IPS-20b (cell line): ENCODE results near the gene SCUBE2.
"Not testable (repeated sequence)": the region's sequence is repeated elsewhere in the genome, so short reads cannot be mapped to it uniquely, and the experiment has no call there.

Experiments used
- H3K27ac ChIP-seq: one replicate; pipeline ENCODE4 v1.5.1; 2013; ENCODE audit warnings: low read length
- H3K27me3 ChIP-seq: 2 replicates; pipeline ENCODE4 v1.6.1; 2013; ENCODE audit warnings: mild to moderate bottlenecking, low read length, inconsistent platforms; ENCODE audit not compliant: insufficient read depth
- H3K36me3 ChIP-seq: 2 replicates; pipeline ENCODE4 v1.6.1; 2013; ENCODE audit warnings: low read depth, mild to moderate bottlenecking, inconsistent platforms, low read length, moderate library complexity; ENCODE audit not compliant: insufficient read depth
- H3K4me1 ChIP-seq: 2 replicates; pipeline ENCODE4 v1.6.1; 2013; ENCODE audit warnings: mild to moderate bottlenecking, control low read depth, inconsistent platforms, low read length, moderate library complexity; ENCODE audit not compliant: insufficient read depth
- H3K4me3 ChIP-seq: 2 replicates; pipeline ENCODE4 v1.5.1; 2013; ENCODE audit warnings: mild to moderate bottlenecking, low read length, inconsistent platforms
- H3K9ac ChIP-seq: 2 replicates; pipeline ENCODE4 v1.6.1; 2013; ENCODE audit warnings: low read depth, mild to moderate bottlenecking, inconsistent platforms, low read length, moderate library complexity
- H3K9me3 ChIP-seq: 2 replicates; pipeline ENCODE4 v1.6.1; 2013; ENCODE audit warnings: mild to moderate bottlenecking, low read depth, low read length, inconsistent platforms; ENCODE audit not compliant: insufficient read depth

The SCUBE2 gene

DNA sequence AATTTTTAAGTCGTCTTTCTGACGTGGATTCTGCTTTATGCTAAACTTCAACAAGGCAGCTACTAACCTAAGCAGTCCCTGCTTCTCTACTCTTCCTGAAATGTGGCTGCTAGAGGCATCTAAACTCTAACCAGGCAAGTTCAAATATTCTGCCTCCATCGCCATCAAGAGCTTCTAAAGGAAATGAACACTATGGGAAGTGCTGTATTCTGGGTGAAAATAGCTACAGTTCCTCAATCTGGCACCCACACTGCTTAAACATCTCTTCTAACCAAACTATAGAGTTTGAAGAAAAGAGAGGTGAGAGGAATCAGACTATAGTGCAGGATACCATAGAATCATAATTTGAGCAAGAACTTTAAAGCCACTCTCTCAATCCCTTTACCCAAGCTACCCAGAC, 93.9 kb downstream of the SCUBE2 start:
- Histone ChIP-seq H3K4me1 (no peaks in the 10 kb centered on the region), H3K27ac (no peak overlapping the region), H3K9me3 (no peaks in the 10 kb centered on the region), H3K27me3 (peaks cover 25% of the 10 kb centered on the region), H3K9ac (no peak overlapping the region), H3K4me3 (no peak overlapping the region), H3K36me3 (no peaks in the 10 kb centered on the region)

DNA sequence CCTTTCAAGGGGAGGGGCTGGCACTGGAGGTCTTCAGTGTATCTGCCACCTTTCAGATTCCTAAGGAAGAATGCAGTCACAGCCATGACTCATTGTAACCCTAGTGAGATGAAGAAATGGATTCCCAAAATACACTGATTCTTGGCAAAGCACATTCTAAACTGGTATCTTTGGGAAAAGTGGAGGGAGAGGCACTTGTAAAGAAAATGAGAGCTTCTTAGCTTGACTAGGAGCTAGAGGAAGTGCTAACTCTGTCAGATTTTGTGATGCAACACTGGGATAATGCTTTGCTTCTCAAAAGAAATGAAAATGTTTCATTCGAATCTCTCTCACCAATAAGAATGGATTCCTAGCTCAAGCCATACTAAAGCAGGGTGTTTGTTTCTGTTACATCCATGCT, 101.9 kb downstream of the SCUBE2 start:
- H3K4me3 ChIP-seq = no peak overlapping the region
- H3K36me3 ChIP-seq = no peaks in the 10 kb centered on the region
- no peaks in the 10 kb centered on the region for H3K27me3 ChIP-seq
- H3K4me1 ChIP-seq = peaks cover 5% of the 10 kb centered on the region; the same call in 1 of the 2 replicates
- no peaks in the 10 kb centered on the region for H3K9me3 ChIP-seq
- H3K27ac ChIP-seq = no peak overlapping the region
- no peak overlapping the region for H3K9ac ChIP-seq

DNA sequence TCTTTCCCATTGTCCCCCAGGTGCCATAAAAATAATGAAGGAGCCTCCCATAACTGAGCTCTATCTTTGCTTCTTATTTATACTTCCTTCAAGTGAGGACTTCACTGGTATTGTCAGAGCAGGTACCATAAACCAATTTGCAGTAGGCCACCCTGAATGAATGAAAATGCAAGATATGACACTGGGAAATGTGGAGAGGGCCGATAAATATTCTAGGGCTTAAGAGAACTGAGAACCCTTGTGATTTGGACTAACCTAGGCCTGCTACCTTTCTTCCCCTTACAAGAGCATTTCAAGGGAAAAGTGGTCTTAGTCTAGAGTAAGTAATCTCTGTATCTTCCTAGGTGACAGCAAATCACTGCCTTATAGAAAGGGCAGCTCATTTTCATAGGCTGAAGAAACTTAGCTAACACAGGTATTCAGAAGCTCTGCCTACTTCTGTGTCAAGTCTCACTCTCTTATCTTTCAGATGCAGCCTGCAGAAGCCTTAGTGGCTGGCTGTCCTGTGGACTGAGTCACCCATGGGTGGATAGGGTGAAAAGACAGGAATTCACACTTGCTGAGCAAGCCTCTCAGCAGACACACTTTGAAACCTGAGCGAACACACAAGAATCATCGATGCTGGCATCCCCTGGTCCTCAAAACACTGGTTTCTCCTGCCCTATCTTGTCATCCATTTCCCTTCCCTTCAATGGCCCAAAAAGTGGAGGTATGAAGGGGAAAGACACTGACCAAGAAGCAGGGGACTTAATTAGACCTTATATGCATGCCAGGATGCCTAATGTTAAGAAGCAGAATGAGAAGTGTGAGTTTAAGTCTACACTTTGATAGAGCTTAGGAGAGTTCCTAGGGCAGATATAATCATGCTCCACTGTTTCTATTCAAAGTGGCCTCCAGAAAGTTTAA, 102.8 kb downstream of the SCUBE2 start:
- H3K9me3 ChIP-seq = no peaks in the 10 kb centered on the region
- H3K9ac ChIP-seq = no peak overlapping the region

GRCh38 chr11:8987446-8987845, 104.0 kb downstream of the SCUBE2 start:
- no peak overlapping the region for H3K27ac ChIP-seq

More for the DNA sequence above, 102.8 kb downstream of the SCUBE2 start:
- Histone ChIP-seq H3K27ac (no peak overlapping the region), H3K4me3 (no peak overlapping the region), H3K27me3 (no peaks in the 10 kb centered on the region), H3K36me3 (no peaks in the 10 kb centered on the region), H3K4me1 (peaks cover 5% of the 10 kb centered on the region; the same call in 1 of the 2 replicates)

GRCh38 chr11:8986772-8987171, 104.6 kb downstream of the SCUBE2 start:
- not testable (repeated sequence) for H3K36me3 ChIP-seq, H3K27me3 ChIP-seq, H3K27ac ChIP-seq, H3K4me3 ChIP-seq, H3K9me3 ChIP-seq, H3K9ac ChIP-seq, H3K4me1 ChIP-seq

More at GRCh38 chr11:8987446-8987845, 104.0 kb downstream of the SCUBE2 start:
- H3K9me3 ChIP-seq = no peaks in the 10 kb centered on the region
- no peak overlapping the region for H3K4me3 ChIP-seq
- no peaks in the 10 kb centered on the region for H3K27me3 ChIP-seq
- no peak overlapping the region for H3K9ac ChIP-seq
- no peaks in the 10 kb centered on the region for H3K36me3 ChIP-seq
- H3K4me1 ChIP-seq = peaks cover 5% of the 10 kb centered on the region; the same call in 1 of the 2 replicates

DNA sequence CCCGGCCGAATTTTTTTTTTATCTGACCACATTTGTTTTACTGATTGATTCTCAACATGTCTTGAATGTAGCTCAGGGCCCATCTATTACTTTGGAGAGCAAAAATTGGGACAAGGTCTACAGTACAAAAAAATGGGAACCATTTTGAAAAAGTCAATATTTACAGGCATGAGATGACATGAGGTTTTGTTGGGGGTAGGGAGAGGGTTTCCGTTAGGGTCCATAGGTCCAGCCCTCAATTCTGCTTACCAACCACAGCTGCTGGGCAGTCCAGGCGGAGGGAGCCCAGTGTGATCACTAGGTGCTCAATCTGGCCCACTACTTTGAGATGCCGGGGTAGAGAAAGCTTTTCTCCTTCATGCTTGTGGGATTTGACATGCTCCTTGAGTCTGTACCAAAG, 105.9 kb downstream of the SCUBE2 start:
- Histone ChIP-seq H3K4me3 (no peak overlapping the region), H3K9me3 (no peaks in the 10 kb centered on the region), H3K9ac (no peak overlapping the region), H3K27ac (no peak overlapping the region), H3K27me3 (no peaks in the 10 kb centered on the region), H3K4me1 (peaks cover 5% of the 10 kb centered on the region; the same call in 1 of the 2 replicates), H3K36me3 (no peaks in the 10 kb centered on the region)

DNA sequence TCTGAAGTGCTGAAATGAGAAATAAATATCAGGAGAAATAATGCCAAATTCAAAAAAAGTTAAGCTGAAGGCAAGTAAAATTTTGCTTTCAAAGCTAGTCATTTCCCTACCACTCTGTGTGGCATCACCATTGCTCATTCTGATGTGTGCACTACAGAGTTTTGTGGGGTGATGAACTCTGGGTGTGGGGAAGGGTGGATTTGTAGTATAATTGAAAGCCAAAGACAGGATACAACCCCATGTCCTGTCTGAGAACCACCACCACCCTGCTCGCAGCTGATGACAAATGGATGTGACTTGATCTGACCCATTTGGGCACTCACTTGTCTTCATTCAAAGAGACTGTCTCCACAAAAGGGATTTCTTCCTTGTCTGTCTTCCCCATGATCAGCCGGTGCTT, 107.8 kb downstream of the SCUBE2 start:
- no peaks in the 10 kb centered on the region for H3K36me3 ChIP-seq

DNA sequence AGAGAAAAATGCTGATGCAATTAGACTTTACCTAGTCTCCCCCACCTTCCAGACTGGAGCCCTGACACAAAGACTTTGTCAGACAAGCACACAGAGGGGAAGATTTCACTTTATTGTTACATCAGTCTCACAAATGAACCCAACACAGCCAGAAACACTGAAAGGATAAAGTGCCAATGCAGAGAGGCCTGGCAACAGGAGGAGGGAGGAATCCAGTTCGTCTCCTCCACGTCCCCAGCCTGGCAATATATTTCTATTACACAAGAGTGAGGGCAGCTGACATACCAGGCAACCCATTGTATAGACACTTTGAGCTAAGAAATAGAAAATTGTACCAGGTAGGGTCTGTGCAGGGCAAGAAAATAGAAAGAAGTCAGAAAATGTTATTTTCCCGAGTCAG, 110.9 kb downstream of the SCUBE2 start:
- no peak overlapping the region for H3K4me3 ChIP-seq
- H3K4me1 ChIP-seq = no peaks in the 10 kb centered on the region
- H3K36me3 ChIP-seq = no peaks in the 10 kb centered on the region
- no peak overlapping the region for H3K27ac ChIP-seq
- no peaks in the 10 kb centered on the region for H3K9me3 ChIP-seq
- no peaks in the 10 kb centered on the region for H3K27me3 ChIP-seq
- no peak overlapping the region for H3K9ac ChIP-seq

More for the DNA sequence above, 107.8 kb downstream of the SCUBE2 start:
- H3K9me3 ChIP-seq = no peaks in the 10 kb centered on the region
- no peaks in the 10 kb centered on the region; the same call in 1 of the 2 replicates for H3K4me1 ChIP-seq
- H3K27me3 ChIP-seq = no peaks in the 10 kb centered on the region
- no peak overlapping the region for H3K27ac ChIP-seq
- no peak overlapping the region for H3K9ac ChIP-seq
- no peak overlapping the region for H3K4me3 ChIP-seq

- not testable (repeated sequence) for H3K4me1 ChIP-seq, H3K9me3 ChIP-seq, H3K27ac ChIP-seq, H3K9ac ChIP-seq, H3K27me3 ChIP-seq, H3K4me3 ChIP-seq, H3K36me3 ChIP-seq
Measured at GRCh38 chr11:8979365-8979764, 112.0 kb downstream of the SCUBE2 start.

GRCh38 chr11:8973121-8973520, 118.3 kb downstream of the SCUBE2 start:
- H3K4me1 ChIP-seq = no peaks in the 10 kb centered on the region
- H3K36me3 ChIP-seq = no peaks in the 10 kb centered on the region
- H3K27me3 ChIP-seq = no peaks in the 10 kb centered on the region
- no peak overlapping the region for H3K9ac ChIP-seq
- no peak overlapping the region for H3K27ac ChIP-seq
- H3K9me3 ChIP-seq = no peaks in the 10 kb centered on the region
- no peak overlapping the region for H3K4me3 ChIP-seq

DNA sequence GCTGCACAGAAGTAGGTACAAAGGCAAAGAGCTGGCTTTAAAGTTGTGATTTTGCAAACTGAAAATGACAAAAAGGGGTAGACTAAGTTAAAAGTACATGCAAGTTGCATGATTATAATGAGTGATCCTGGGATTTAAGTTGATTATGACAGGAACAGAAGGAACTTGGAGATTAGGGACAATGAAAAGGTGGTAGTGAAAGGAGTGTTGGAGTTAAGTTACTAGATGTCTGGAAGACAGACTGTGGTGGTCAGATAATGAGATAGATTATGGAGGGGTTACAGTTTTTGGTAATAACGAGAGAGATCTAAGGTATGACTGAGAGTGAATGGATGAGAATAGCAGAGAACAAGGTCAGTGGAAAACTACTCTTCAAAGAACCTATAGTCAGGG, 119.5 kb downstream of the SCUBE2 start:
- Histone ChIP-seq H3K4me1 (no peaks in the 10 kb centered on the region), H3K27me3 (no peaks in the 10 kb centered on the region), H3K9ac (no peak overlapping the region), H3K4me3 (no peak overlapping the region), H3K27ac (no peak overlapping the region), H3K9me3 (no peaks in the 10 kb centered on the region), H3K36me3 (no peaks in the 10 kb centered on the region)

GRCh38 chr11:8971196-8971923, 120.0 kb downstream of the SCUBE2 start:
- Histone ChIP-seq H3K4me3 (no peak overlapping the region), H3K9ac (no peak overlapping the region), H3K9me3 (no peaks in the 10 kb centered on the region), H3K36me3 (no peaks in the 10 kb centered on the region), H3K27me3 (no peaks in the 10 kb centered on the region), H3K27ac (no peak overlapping the region), H3K4me1 (no peaks in the 10 kb centered on the region)
